ENCODE results near the gene EPS8L1.
A peak's percentile ranks its signal among the peaks of the same experiment; 100 is the strongest.

DNA sequence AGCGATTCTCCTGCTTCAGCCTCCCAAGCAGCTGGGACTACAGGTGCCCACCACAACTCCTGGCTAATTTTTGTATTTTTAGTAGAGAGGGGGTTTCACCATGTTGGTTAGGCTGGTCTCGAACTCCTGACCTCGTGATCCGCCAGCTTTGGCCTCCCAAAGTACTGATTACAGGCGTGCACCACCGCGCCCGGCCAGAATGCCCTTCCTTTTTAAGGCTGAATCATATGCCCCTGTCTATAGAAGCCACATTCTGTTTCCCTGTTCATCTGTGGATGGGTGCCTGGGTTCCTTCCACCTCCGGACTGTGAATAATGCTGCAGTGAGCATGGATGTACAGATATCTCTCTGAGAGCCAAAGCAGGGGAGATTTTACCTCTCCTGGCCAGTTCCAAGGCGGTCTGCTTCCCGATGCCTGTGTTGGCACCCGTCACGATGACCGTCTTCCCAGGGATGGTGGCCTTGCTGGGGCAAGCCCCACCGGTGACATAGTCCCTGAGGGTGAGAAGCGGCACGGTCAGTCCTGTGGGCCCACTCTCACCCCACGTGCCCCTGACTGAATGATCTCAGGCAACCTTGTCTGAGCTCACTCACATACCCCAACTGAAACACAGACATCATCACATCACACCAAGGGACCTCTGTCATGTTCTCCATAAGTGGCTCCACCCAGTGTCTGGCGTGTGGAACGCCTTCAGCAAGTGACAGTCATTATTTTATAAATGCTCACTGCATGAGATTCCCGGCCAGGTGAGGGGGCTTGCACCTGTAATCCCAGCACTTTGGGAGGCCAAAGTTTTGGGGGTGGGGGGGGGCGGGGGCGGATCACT, 16.7 kb upstream of the EPS8L1 start:
- TF ChIP-seq, protein P1, sequence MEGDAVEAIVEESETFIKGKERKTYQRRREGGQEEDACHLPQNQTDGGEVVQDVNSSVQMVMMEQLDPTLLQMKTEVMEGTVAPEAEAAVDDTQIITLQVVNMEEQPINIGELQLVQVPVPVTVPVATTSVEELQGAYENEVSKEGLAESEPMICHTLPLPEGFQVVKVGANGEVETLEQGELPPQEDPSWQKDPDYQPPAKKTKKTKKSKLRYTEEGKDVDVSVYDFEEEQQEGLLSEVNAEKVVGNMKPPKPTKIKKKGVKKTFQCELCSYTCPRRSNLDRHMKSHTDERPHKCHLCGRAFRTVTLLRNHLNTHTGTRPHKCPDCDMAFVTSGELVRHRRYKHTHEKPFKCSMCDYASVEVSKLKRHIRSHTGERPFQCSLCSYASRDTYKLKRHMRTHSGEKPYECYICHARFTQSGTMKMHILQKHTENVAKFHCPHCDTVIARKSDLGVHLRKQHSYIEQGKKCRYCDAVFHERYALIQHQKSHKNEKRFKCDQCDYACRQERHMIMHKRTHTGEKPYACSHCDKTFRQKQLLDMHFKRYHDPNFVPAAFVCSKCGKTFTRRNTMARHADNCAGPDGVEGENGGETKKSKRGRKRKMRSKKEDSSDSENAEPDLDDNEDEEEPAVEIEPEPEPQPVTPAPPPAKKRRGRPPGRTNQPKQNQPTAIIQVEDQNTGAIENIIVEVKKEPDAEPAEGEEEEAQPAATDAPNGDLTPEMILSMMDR (conservative IDR thresholded peaks at IDR 0.05; ENCODE audit: low read depth, low read length), result peak; percentile 28
- no peak for TF ChIP-seq EZH2phosphoT487 (IDR thresholded peaks at IDR 0.05; ENCODE audit: borderline replicate concordance, low read length)
